ENCODE measurements around the gene ZNRD2.

Gene ZNRD2

GRCh38 chr11:65589444-65590239, 19.4 kb downstream of the ZNRD2 start:
- no peak for DNase-seq

DNA sequence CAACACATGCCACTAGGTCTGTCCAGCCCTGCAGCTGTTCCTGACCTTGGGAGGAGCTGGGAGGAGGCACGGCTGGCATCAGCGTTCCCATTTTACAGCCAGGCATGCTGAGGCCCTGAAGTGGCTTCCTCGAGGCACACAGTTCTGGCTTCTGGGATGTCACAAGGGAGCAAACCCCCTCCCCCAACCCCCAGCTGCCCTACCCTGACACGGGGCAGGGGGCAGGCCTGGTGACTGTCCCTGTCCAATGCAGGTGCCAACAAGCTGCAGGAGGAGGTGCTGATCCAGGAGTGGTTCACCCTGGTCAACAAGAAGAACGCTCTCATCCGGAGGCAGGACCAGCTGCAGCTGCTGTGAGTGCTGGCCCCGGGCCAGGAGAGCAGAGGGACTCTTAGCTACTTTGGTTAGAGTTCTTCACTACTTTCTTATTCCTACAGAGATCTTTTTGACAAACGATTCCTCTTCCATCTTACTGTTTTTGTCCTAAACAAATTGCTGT, 20.0 kb downstream of the ZNRD2 start:
- DNase-seq = no peak

GRCh38 chr11:65591939-65592857, 21.9 kb downstream of the ZNRD2 start:
- DNase-seq = peak; percentile 79

DNA sequence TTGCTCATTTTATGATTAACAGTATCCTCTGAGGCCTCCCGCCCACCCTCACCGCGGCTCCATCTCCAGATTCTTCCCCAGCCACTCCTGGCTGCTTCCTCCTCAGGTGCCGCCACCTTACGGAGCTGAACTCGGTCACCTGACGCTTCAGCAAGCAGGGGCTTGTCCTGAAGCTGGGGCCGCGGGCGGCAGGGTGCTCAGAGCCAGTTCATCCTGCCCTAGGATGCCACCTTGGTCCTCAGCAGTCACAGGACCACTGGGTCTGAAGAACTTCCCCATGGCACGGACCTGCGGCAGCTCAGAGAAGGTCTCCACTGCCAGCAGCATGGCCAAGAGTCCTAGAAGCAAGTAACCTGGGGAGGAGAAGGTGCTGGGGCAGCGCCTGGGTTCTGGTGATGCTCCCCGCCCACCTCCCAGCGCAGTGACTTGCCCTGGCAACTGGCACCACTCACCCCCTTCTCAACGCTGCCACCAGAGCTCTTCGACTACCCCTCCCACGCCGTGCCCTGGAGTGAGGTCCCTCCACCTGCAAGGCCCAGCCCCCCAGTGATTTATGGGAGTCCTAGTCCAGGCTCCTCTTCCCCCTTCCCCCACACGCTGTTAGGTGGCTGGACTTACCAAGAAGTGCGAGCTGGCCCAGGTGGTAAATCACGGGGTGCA, 22.7 kb downstream of the ZNRD2 start:
- no peak for DNase-seq

GRCh38 chr11:65593518-65594414, 23.5 kb downstream of the ZNRD2 start:
- peak; percentile 31 for DNase-seq

DNA sequence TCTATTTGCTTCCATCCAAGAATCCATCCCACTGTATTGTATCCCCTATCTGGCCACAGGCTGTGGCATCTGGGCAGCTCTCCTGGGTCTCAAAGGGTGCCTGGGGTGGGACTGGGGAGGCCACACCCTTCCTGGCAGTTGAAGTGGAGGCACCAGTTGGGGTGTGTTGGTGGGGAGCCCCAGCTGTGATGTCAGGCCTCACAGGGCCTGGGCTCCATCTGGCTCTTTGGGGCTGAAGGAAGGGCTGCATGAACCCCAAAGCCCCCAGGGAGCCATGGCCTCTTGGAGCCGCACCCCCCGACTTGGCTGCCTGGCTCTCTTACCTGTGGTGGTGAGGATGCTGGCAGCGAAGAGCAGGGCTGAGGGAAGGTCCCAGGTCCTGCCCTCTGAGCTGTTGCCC, 24.9 kb downstream of the ZNRD2 start:
- DNase-seq = no peak

- no peak for DNase-seq
These were observed 25.4 kb downstream of the ZNRD2 start, which contains the start of gene KCNK7 for GRCh38 chr11:65595543-65596281. TSS of gene KCNK7 (minus strand) at chr11:65595800. CDS start at chr11:65595772, 28 bp downstream.

- no peak for DNase-seq
These were observed 26.2 kb downstream of the ZNRD2 start for GRCh38 chr11:65596520-65596919.

DNA sequence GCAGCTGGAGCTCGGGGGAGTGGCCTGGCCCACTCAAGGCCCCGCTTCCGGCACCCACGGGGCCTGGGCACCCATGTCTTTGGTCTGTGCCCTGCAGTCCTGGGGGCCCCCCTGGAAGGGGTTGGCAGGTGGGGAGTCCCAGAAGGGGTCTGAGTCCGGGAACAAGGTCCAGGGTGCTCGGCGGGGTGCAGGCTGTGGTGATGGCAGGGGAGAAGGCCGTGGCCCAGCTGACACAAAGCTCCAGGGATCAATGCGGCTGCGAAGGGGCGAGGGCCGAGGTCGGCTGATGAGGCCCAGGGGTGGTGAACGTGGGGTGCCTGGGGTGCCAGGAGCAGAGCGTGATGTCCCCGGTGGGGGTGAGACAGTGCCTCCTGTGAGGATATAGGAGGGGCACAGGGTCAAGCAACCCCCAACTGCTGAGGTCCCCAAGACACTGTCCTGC, 28.0 kb downstream of the ZNRD2 start:
- DNase-seq = no peak

- DNase-seq = no peak
These were observed 29.1 kb downstream of the ZNRD2 start for GRCh38 chr11:65599216-65599954.

- DNase-seq = no peak
These were observed 29.6 kb downstream of the ZNRD2 start for GRCh38 chr11:65599955-65600246.

- DNase-seq = no peak
These were observed 34.0 kb downstream of the ZNRD2 start for GRCh38 chr11:65604258-65604657.

DNA sequence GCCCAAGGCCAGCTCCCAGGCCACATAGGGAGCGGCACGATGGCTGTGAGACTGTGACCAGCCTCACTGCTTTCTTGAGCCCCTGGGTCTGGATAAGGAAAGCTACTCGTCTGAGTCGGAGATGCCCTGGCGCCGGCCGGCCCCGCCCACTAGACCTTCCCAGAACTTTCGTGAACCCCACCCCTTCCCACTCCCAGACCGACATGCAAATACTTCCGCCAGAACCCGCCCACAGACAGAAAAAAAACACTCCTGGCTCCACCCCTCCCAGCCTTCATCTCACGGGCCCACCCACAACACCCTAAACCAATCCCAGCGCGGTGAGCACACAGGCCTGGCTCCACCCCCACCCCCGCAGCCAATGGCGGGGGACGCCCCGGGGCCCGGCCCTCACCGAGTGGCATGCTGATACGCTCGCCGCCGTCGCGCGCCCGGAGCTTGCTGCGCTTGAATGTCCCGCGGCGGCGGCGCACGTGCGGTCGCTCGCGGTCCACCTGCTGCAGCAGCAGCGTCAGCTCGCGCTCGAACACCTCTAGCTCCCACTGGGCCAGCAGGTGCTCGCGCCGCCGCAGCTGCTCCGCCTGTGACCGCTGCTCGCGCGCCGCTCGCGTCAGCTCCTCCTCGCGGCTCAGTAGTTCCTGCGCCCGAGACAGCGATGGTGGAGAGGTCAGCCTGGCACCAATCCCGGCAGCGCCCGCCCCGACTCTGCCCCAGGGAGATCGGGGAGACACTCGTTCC, 36.8 kb downstream of the ZNRD2 start:
- peak; percentile 98 for DNase-seq

GRCh38 chr11:65607614-65608426, 37.5 kb downstream of the ZNRD2 start:
- no peak for DNase-seq

DNA sequence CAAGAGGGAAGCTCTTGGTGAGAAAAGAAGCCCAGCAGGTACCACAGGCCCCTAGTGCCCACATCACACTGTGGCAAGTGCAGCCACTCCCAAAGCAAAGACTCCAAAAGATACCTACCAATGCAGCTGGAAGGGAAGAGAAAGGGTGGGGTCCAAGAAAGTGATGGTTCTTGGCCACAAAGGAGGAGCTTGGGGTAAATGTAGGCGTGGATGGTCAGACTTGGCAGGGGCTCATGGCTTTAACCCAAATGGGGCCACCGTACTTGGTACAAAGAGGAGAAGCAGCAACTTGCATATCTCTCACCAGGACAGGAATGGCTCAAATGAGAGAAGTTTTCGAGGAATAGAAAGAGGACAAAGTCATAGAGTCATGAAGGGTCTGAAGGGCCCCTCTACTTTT, 39.0 kb downstream of the ZNRD2 start:
- DNase-seq = no peak

- no peak for DNase-seq
These were observed 39.4 kb downstream of the ZNRD2 start for GRCh38 chr11:65609665-65610064.

DNA sequence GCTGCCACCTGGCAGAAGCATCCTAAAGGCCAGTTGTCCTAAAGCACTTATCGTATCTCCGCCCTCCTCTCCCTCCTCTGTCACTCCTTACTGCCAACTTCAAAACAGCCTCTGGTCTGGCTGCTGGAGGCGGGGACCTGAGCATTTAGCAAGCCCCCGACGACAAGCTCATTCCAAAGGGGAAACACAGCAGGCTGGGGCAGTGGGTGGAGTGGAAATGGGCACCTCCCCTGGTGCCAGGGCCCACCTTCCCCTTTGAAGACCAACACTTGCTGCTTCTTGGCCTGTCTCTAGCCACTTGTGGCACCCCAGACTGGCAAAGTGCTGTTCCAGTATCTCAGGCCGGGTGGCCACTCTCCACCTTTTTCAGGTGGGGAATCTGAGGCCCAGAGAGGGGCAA, 40.1 kb downstream of the ZNRD2 start:
- DNase-seq = no peak

- no peak for DNase-seq
These were observed 40.9 kb downstream of the ZNRD2 start for GRCh38 chr11:65611028-65611757.
